GM12878 (cell line): Measurements from ENCODE around the gene CAMK4. TPM values are rescaled to one million over a fixed set of nuclear protein-coding genes. Genes with fewer than 3 reads are reported as not detected.

Experiments used
- ATAC-seq: fragments of 200-7000 bp; cut with Tn5 transposase; 3 replicates; pipeline ENCODE4 v1.9.1; 2020; ENCODE audit warnings: mild to moderate bottlenecking, moderate library complexity
- BruUV-seq: library from RNA; stranded (reverse); fragments of 400-500 nt; replicated peaks from 2 replicates; lab custom pipeline; 2021; lab: Mats Ljungman, UMichigan
- CTCF ChIA-PET: fragments of 300-600 bp; sonication (Branson Sonifier 250); formaldehyde crosslinking; extraction: SDS; loops from one replicate; lab custom pipeline; 2021; ENCODE audit warnings: inconsistent platforms; lab: Yijun Ruan, JAX
- POLR2A ChIA-PET: fragments of 350-600 bp; formaldehyde crosslinking; extraction: SDS; loops from one replicate; lab custom pipeline; 2021; ENCODE audit warnings: inconsistent platforms; lab: Charles Lee
- RAD21 ChIA-PET: fragments of 300-600 bp; sonication (Branson Sonifier 250); formaldehyde crosslinking; loops from one replicate; lab custom pipeline; 2023; ENCODE audit warnings: antibody characterized with exemption; ENCODE audit not compliant: unreplicated experiment; lab: Charles Lee
- SMC1A ChIA-PET: fragments of 300-600 bp; sonication (Branson Sonifier 250); formaldehyde crosslinking; loops from one replicate; lab custom pipeline; 2023; ENCODE audit not compliant: unreplicated experiment, uncharacterized antibody; lab: Charles Lee
- DNase-seq: peaks from one replicate; pipeline ENCODE4 v3.0.0-alpha.2; 2011; ENCODE audit warnings: low read depth, low spot score
- FAIRE-seq: peaks from 3 replicates; lab custom pipeline; 2011; peaks lifted over from hg19 to GRCh38; lab: Jason Lieb, UNC
- H2AFZ ChIP-seq: 2 replicates; pipeline ENCODE4 v1.6.0; 2011; ENCODE audit warnings: low read depth, low read length, control low read depth; ENCODE audit not compliant: control insufficient read depth
- H3K27ac ChIP-seq: 2 replicates; pipeline ENCODE4 v1.5.1; 2011; ENCODE audit warnings: control low read depth; ENCODE audit not compliant: control insufficient read depth, insufficient read depth
- H3K27me3 ChIP-seq, 2 experiments: replicated peaks in 1 of 2; 2 replicates each; pipeline versions ENCODE4 v1.6.0 to v1.6.1; 2011; ENCODE audit warnings: low read length in 1 of 2; ENCODE audit not compliant: control insufficient read depth in 2 of 2, insufficient read depth in 2 of 2
- H3K36me3 ChIP-seq, 2 experiments: 2 replicates each; pipeline ENCODE4 v1.5.1; 2011; ENCODE audit warnings: low read length in 1 of 2; ENCODE audit not compliant: control insufficient read depth in 2 of 2, insufficient read depth in 2 of 2
- H3K4me1 ChIP-seq: 2 replicates; pipeline ENCODE4 v1.6.1; 2011; ENCODE audit warnings: mild to moderate bottlenecking, low read length, moderate library complexity, mixed read lengths; ENCODE audit not compliant: control insufficient read depth, insufficient read depth
- H3K4me2 ChIP-seq: 2 replicates; pipeline ENCODE4 v1.6.0; 2011; ENCODE audit warnings: control low read depth; ENCODE audit not compliant: control insufficient read depth, insufficient read depth
- H3K4me3 ChIP-seq: fragments of 200-600 bp; sonication (generic); 2 replicates; pipeline ENCODE4 v1.5.1; 2016
- H3K79me2 ChIP-seq: 2 replicates; pipeline ENCODE4 v1.6.0; 2011; ENCODE audit warnings: low read length; ENCODE audit not compliant: control insufficient read depth, insufficient read depth
- H3K9ac ChIP-seq: 2 replicates; pipeline ENCODE4 v1.8.0; 2011; ENCODE audit warnings: low read length, control low read depth, mixed read lengths; ENCODE audit not compliant: control insufficient read depth, insufficient read depth
- H3K9me3 ChIP-seq: replicated peaks from 3 replicates; pipeline ENCODE4 v1.5.1; 2011; ENCODE audit warnings: mild to moderate bottlenecking, low read length; ENCODE audit not compliant: control insufficient read depth, insufficient read depth
- H4K20me1 ChIP-seq: 2 replicates; pipeline ENCODE4 v1.6.0; 2011; ENCODE audit not compliant: control insufficient read depth, insufficient read depth
- CBFB ChIP-seq: IDR thresholded peaks from 2 replicates; pipeline ENCODE4 v1.6.1; 2016; ENCODE audit warnings: antibody characterized with exemption, low read depth
- CBX3 ChIP-seq: fragments of 200-600 bp; sonication (generic); IDR thresholded peaks from 2 replicates; pipeline ENCODE4 v1.6.1; 2016; ENCODE audit warnings: low read depth, borderline replicate concordance
- CBX5 ChIP-seq: sonication (generic); IDR thresholded peaks from 2 replicates; pipeline ENCODE4 v1.6.1; 2016; ENCODE audit warnings: low read depth, moderate library complexity, mild to moderate bottlenecking, inconsistent platforms
- E2F4 ChIP-seq: IDR thresholded peaks from 2 replicates; pipeline ENCODE4 v1.6.1; 2012; ENCODE audit warnings: low read depth, low read length, improper control_type of control experiment
- FOXM1 ChIP-seq: IDR thresholded peaks from 2 replicates; pipeline ENCODE4 v1.6.1; 2012; ENCODE audit warnings: low read depth, mild to moderate bottlenecking, inconsistent platforms, low read length, moderate library complexity
- HDGF ChIP-seq: fragments of 450-650 bp; IDR thresholded peaks from 2 replicates; pipeline ENCODE4 v1.6.1; 2016; ENCODE audit warnings: antibody characterized with exemption
- IKZF2 ChIP-seq, 2 experiments: fragments of 450-650 bp; IDR thresholded peaks; 2 replicates each; pipeline ENCODE4 v1.6.1; 2017; ENCODE audit warnings: mild to moderate bottlenecking in 2 of 2, moderate library complexity in 2 of 2
- MEF2B ChIP-seq: fragments of 450-650 bp; IDR thresholded peaks from 2 replicates; pipeline ENCODE4 v1.6.1; 2018; ENCODE audit warnings: mild to moderate bottlenecking, moderate library complexity; ENCODE audit not compliant: partially characterized antibody, poor library complexity, severe bottlenecking
- NRF1 ChIP-seq: conservative IDR thresholded peaks from 2 replicates; pipeline ENCODE4 v1.6.1; 2011; ENCODE audit warnings: mild to moderate bottlenecking, low read depth, low read length, improper control_type of control experiment
- SMAD5 ChIP-seq: IDR thresholded peaks from 2 replicates; pipeline ENCODE4 v1.6.1; 2016; ENCODE audit warnings: antibody characterized with exemption, low read depth
- TCF7 ChIP-seq: IDR thresholded peaks from 2 replicates; pipeline ENCODE4 v1.6.1; 2014; ENCODE audit warnings: antibody characterized with exemption, borderline replicate concordance
- WRNIP1 ChIP-seq: IDR thresholded peaks from 2 replicates; pipeline ENCODE4 v1.6.1; 2011; ENCODE audit warnings: low read depth, low read length, improper control_type of control experiment, borderline replicate concordance
- ZNF217 ChIP-seq: fragments of 450-650 bp; IDR thresholded peaks from 2 replicates; pipeline ENCODE4 v1.6.1; 2017; ENCODE audit warnings: antibody characterized with exemption, mild to moderate bottlenecking
- ZNF592 ChIP-seq: fragments of 450-650 bp; IDR thresholded peaks from 2 replicates; pipeline ENCODE4 v1.6.1; 2017; ENCODE audit warnings: mild to moderate bottlenecking, moderate library complexity
- WGBS: methylation state at CpG from one replicate; pipeline ENCODE4 v1.1.6; 2016; ENCODE audit warnings: low lambda C conversion rate; ENCODE audit not compliant: insufficient replicate concordance, insufficient coverage; ENCODE audit errors: missing lambda C conversion rate; 5-methylcytosine and 5-hydroxymethylcytosine counted together
- in situ Hi-C: fragments of 300-500 bp; cut with MboI; formaldehyde crosslinking; loops from 9 replicates; pipeline ENCODE4 v1.14.3; 2018; ENCODE audit warnings: mixed read lengths
- intact Hi-C: fragments of 100-400 bp; cut with micrococcal nuclease; formaldehyde crosslinking; loops from one replicate; pipeline ENCODE4 v1.14.2; 2022; ENCODE audit not compliant: unreplicated experiment
- polyA plus RNA-seq, 11 experiments: library from polyadenylated mRNA; depleted of rRNA in 4 of 11; unstranded in 6 of 11; stranded (reverse) in 5 of 11; fragments of >200 nt; fragmentation: Nextera tagmentation in 4 of 11; fragmentation: Illumina TruSeq in 1 of 11; extraction: Ambion mirVana in 4 of 11; extraction: Trizol in 1 of 11; gene quantifications; 1 replicate in 1 of 11; 2 replicates in 10 of 11; pipeline versions ENCODE4 v1.2.1 to v1.2.3, GENCODE V29; 2011 to 2016; ENCODE audit warnings: inconsistent platforms in 2 of 11, missing spikeins in 2 of 11, low read depth in 1 of 11
- total RNA-seq, 4 experiments: library from RNA; depleted of rRNA in 3 of 4; stranded (reverse); fragments of >200 nt in 3 of 4; fragmentation: Illumina TruSeq in 1 of 4; extraction: Trizol in 1 of 4; gene quantifications; 2 replicates each; pipeline versions ENCODE4 v1.2.1 to v1.2.3, GENCODE V29; 2013 to 2021
- TF ChIP-seq, protein P1 (sequence below): fragments of 450-650 bp; IDR thresholded peaks from 2 replicates; pipeline ENCODE4 v1.6.1; 2017; ENCODE audit warnings: mild to moderate bottlenecking

The CAMK4 gene
- total and polyA plus RNA-seq, 10 of the 15 experiments (the other 5 are each of a cell fraction or from before 2014, with no cell fraction given): 13.3 to 51.9 (median 35.3) TPM

DNA sequence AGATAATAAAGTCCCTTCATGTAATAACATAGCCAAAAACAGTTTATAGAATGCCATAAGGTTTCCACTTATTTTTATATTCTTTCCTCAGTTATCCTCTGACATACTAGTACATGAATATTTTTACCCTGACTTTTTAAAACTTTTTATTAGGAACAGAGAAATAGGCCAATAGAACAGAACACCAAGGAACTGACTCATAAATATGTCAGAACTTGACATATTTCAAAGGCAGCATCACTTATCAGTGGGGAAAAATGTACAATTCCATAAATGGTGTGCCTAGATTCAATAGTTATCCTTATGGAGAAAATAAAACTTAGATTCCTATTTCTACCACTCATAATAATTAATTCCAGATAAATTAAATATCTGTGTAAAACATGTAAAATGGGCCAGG, 278.8 kb downstream of the CAMK4 start (continued):
- no peak for TF ChIP-seq E2F4
- no peak for TF ChIP-seq HDGF
- TF ChIP-seq NRF1: no peak
- no peak for TF ChIP-seq CBX3
- TF ChIP-seq FOXM1: no peak
- no peak for TF ChIP-seq IKZF2 (IDR thresholded peaks at IDR 0.05)
- no peak for TF ChIP-seq MEF2B

DNA sequence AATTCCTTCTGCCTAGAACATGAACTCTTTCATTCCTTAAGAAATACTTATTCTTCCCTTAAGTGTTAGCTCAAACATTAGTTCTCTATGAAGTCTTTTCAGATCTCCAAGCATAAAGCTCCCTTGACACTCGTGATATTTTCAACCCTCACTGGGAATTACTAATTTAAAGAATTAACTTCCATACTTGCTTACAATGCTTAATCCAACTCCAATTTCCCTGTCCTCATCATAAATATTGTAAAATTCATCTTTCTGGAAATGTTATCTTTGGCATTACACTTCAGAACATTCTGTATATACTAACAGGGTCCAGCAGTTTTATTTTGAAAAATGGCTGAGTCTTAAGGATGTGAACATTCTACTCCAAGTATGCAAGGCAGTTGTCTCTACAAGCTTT, 280.9 kb downstream of the CAMK4 start:
- RAD21 ChIA-PET: interaction anchor here (1.0 to 5.7 kb wide), 3 partner anchors 8 to 276 kb away, joined by 3 to 55 read pairs (median 3); no protein-coding TSS in a partner anchor
- no peak for FAIRE-seq
- TF ChIP-seq TCF7: no peak
- no peak for TF ChIP-seq ZNF592
- TF ChIP-seq CBX5: no peak
- no peak for TF ChIP-seq WRNIP1
- no peak for TF ChIP-seq CBFB
- TF ChIP-seq ZNF217: no peak
- TF ChIP-seq SMAD5: no peak
- no peak for TF ChIP-seq FOXM1
- TF ChIP-seq, protein P1, sequence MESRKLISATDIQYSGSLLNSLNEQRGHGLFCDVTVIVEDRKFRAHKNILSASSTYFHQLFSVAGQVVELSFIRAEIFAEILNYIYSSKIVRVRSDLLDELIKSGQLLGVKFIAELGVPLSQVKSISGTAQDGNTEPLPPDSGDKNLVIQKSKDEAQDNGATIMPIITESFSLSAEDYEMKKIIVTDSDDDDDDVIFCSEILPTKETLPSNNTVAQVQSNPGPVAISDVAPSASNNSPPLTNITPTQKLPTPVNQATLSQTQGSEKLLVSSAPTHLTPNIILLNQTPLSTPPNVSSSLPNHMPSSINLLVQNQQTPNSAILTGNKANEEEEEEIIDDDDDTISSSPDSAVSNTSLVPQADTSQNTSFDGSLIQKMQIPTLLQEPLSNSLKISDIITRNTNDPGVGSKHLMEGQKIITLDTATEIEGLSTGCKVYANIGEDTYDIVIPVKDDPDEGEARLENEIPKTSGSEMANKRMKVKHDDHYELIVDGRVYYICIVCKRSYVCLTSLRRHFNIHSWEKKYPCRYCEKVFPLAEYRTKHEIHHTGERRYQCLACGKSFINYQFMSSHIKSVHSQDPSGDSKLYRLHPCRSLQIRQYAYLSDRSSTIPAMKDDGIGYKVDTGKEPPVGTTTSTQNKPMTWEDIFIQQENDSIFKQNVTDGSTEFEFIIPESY: no peak

More for the DNA sequence above, 280.9 kb downstream of the CAMK4 start:
- ChIA-PET SMC1A (interaction anchor here (0.5 to 4.2 kb wide), 8 partner anchors 9 to 641 kb away, joined by 3 to 33 read pairs (median 4); no protein-coding TSS in a partner anchor), CTCF (interaction anchor here (0.9 to 4.2 kb wide), 2 partner anchors 9 to 44 kb away, joined by 3 to 45 read pairs; no protein-coding TSS in a partner anchor), POLR2A (interaction anchor here (0.6 to 3.3 kb wide), 5 partner anchors 9 to 294 kb away, joined by 3 to 34 read pairs (median 4); no protein-coding TSS in a partner anchor)
- H3K79me2 ChIP-seq: peaks cover 76% of the 10 kb centered on the region
- ATAC-seq (no peak), DNase-seq (no peak)
- H3K4me1 ChIP-seq: no peaks in the 10 kb centered on the region
- H3K27me3 ChIP-seq: no peaks in the 10 kb centered on the region
- BruUV-seq: no TSS peak
- H3K9me3 ChIP-seq: no peaks in the 10 kb centered on the region
- no peak overlapping the region for H3K4me3 ChIP-seq
- WGBS: 94% methylated on average over 1 of the region's 1 CpG
- in situ Hi-C loops (loop anchor here (25.0 kb wide), 2 partner anchors 768 to 1457 kb away; partner anchors contain the start of genes SLC25A46 and TMEM232), intact Hi-C loops (no loop called here)
- no peak overlapping the region for H3K4me2 ChIP-seq
- H3K9ac ChIP-seq: no peak overlapping the region
- peaks cover 1 to 21% of the 10 kb centered on the region in 2 experiments for H3K36me3 ChIP-seq
- no peak overlapping the region for H3K27ac ChIP-seq
- H4K20me1 ChIP-seq: no peaks in the 10 kb centered on the region; the same call in 1 of the 2 replicates
- H2AFZ ChIP-seq: no peak overlapping the region
